ENCODE measurements around the gene BASP1.
"Not testable (repeated sequence)": the region's sequence is repeated elsewhere in the genome, so short reads cannot be mapped to it uniquely, and the experiment has no call there.

BASP1 gene

GRCh38 chr5:17295671-17296070 is 78.2 kb downstream of the BASP1 start:
- no peak for DNase-seq

- no peak for DNase-seq
Measured at GRCh38 chr5:17302106-17302505, 84.7 kb downstream of the BASP1 start.

GRCh38 chr5:17302604-17303003 is 85.2 kb downstream of the BASP1 start:
- DNase-seq: no peak

- DNase-seq: no peak
Measured at GRCh38 chr5:17304282-17304681, 86.9 kb downstream of the BASP1 start.

GRCh38 chr5:17305017-17305416 is 87.6 kb downstream of the BASP1 start:
- DNase-seq: no peak

- no peak for DNase-seq
Measured at GRCh38 chr5:17305964-17306725, 88.7 kb downstream of the BASP1 start.

- no peak for DNase-seq
Measured at GRCh38 chr5:17306726-17307091, 89.3 kb downstream of the BASP1 start.

- not testable (repeated sequence) for DNase-seq
Measured at GRCh38 chr5:17307440-17307839, 90.0 kb downstream of the BASP1 start.

- DNase-seq: no peak
Measured at GRCh38 chr5:17308326-17309065, 91.1 kb downstream of the BASP1 start.

- DNase-seq: no peak
Measured at GRCh38 chr5:17309462-17309861, 92.0 kb downstream of the BASP1 start.

- DNase-seq: not testable (repeated sequence)
Measured at GRCh38 chr5:17310502-17310901, 93.1 kb downstream of the BASP1 start.

GRCh38 chr5:17311811-17312210 is 94.4 kb downstream of the BASP1 start:
- DNase-seq: not testable (repeated sequence)

GRCh38 chr5:17312358-17312757 is 94.9 kb downstream of the BASP1 start:
- DNase-seq: no peak

GRCh38 chr5:17314907-17315471 is 97.6 kb downstream of the BASP1 start:
- DNase-seq: no peak

GRCh38 chr5:17315710-17316221 is 98.3 kb downstream of the BASP1 start:
- DNase-seq: no peak

- peak; percentile 76 for DNase-seq
Measured at GRCh38 chr5:17316970-17317459, 99.6 kb downstream of the BASP1 start.

GRCh38 chr5:17317473-17317872 is 100.0 kb downstream of the BASP1 start:
- peak; percentile 11 for DNase-seq

GRCh38 chr5:17319095-17319494 is 101.7 kb downstream of the BASP1 start:
- DNase-seq: not testable (repeated sequence)

GRCh38 chr5:17325770-17326599 is 108.6 kb downstream of the BASP1 start:
- no peak for DNase-seq
